HFF-Myc (cell line): ENCODE data around the gene BEST1.

Source experiments
- DNase-seq: peaks from one replicate; pipeline ENCODE4 v3.0.0-alpha.2; 2011; ENCODE audit warnings: low read depth; ENCODE audit errors: extremely low read depth
- H3K4me3 ChIP-seq: replicated peaks from 2 replicates; pipeline ENCODE4 v1.5.1; 2011; ENCODE audit warnings: low read depth, mild to moderate bottlenecking, control low read depth, low read length
- CTCF ChIP-seq: IDR thresholded peaks from 2 replicates; pipeline ENCODE4 v1.5.1; 2012; ENCODE audit warnings: mild to moderate bottlenecking, low read depth, low read length, control low read depth; ENCODE audit errors: missing control alignments

Gene BEST1

GRCh38 chr11:61905801-61906521 is 44.2 kb upstream of the BEST1 start:
- H3K4me3 ChIP-seq, result no peak overlapping the region
- DNase-seq, result no peak
- no peak for TF ChIP-seq CTCF

GRCh38 chr11:61906522-61906909 is 43.6 kb upstream of the BEST1 start:
- no peak for TF ChIP-seq CTCF
- DNase-seq, result no peak
- H3K4me3 ChIP-seq, result no peak overlapping the region

GRCh38 chr11:61907282-61907681 is 42.9 kb upstream of the BEST1 start:
- DNase-seq, result no peak
- H3K4me3 ChIP-seq, result no peak overlapping the region
- no peak for TF ChIP-seq CTCF

GRCh38 chr11:61907871-61908729 is 42.1 kb upstream of the BEST1 start:
- no peak for TF ChIP-seq CTCF
- H3K4me3 ChIP-seq, result no peak overlapping the region
- DNase-seq, result no peak

GRCh38 chr11:61908730-61909316 is 41.3 kb upstream of the BEST1 start:
- no peak for TF ChIP-seq CTCF
- H3K4me3 ChIP-seq, result no peak overlapping the region
- DNase-seq, result no peak

- TF ChIP-seq CTCF, result no peak
- no peak for DNase-seq
- H3K4me3 ChIP-seq, result no peak overlapping the region
Observed at GRCh38 chr11:61910187-61911127, 39.7 kb upstream of the BEST1 start.
